M059J (cell line): ENCODE results near the gene B3GALT6. TPM values are rescaled to one million over a fixed set of nuclear protein-coding genes. Genes with fewer than 3 reads are reported as not detected.

Source experiments
- total RNA-seq: library from RNA; depleted of rRNA; stranded (reverse); fragments of >200 nt; shearing (Covaris generic); gene quantifications from 2 replicates; pipeline ENCODE4 v1.2.3, GENCODE V29; 2014; rRNA removed

Gene B3GALT6
- total RNA-seq, 1 experiment from 2014 or later, result 30.1 TPM

Other genes with a start within 250 kb of the B3GALT6 start
- 44.1 and 51.8 TPM in 2 replicates for gene HES4, start 232.1 kb upstream of the B3GALT6 start, total RNA-seq
- 2,871 and 3,124 TPM in 2 replicates for gene ISG15, start 218.7 kb upstream of the B3GALT6 start, total RNA-seq
- 117 and 282 TPM in 2 replicates for gene AGRN, start 212.1 kb upstream of the B3GALT6 start, total RNA-seq
- not detected in 2 replicates for gene RNF223, start 157.9 kb upstream of the B3GALT6 start, total RNA-seq
- 17.4 and 17.5 TPM in 2 replicates for gene C1orf159, start 116.1 kb upstream of the B3GALT6 start, total RNA-seq
- gene TTLL10, start 58.4 kb upstream of the B3GALT6 start, total RNA-seq, result not detected in 2 replicates
- gene TNFRSF18, start 25.6 kb upstream of the B3GALT6 start, total RNA-seq, result not detected in 2 replicates
- gene TNFRSF4, start 18.1 kb upstream of the B3GALT6 start, total RNA-seq, result not detected in 2 replicates
- gene SDF4, start 236 bp upstream of the B3GALT6 start, total RNA-seq, result 100 and 196 TPM in 2 replicates
- not detected in 2 replicates for gene C1QTNF12, start 14.5 kb downstream of the B3GALT6 start, total RNA-seq
- 42.8 and 59.5 TPM in 2 replicates for gene UBE2J2, start 41.6 kb downstream of the B3GALT6 start, total RNA-seq
- 0.62 TPM in 1 of 2 replicates, not detected in the other for gene SCNN1D, start 48.2 kb downstream of the B3GALT6 start, total RNA-seq
- gene ACAP3, start 75.7 kb downstream of the B3GALT6 start, total RNA-seq, result 13.9 and 15.3 TPM in 2 replicates
- gene PUSL1, start 76.4 kb downstream of the B3GALT6 start, total RNA-seq, result 23.6 and 40.3 TPM in 2 replicates
- 74.7 and 87.4 TPM in 2 replicates for gene INTS11, start 92.4 kb downstream of the B3GALT6 start, total RNA-seq
- 22.4 and 35.1 TPM in 2 replicates for gene CPTP, start 92.6 kb downstream of the B3GALT6 start, total RNA-seq
- gene TAS1R3, start 99.0 kb downstream of the B3GALT6 start, total RNA-seq, result not detected in 2 replicates
- gene DVL1, start 117.2 kb downstream of the B3GALT6 start, total RNA-seq, result 22.4 and 34.5 TPM in 2 replicates
- gene MXRA8, start 126.3 kb downstream of the B3GALT6 start, total RNA-seq, result 0.25 and 2.6 TPM in 2 replicates
- 141 and 178 TPM in 2 replicates for gene AURKAIP1, start 143.0 kb downstream of the B3GALT6 start, total RNA-seq
- gene CCNL2, start 167.1 kb downstream of the B3GALT6 start, total RNA-seq, result 29.9 and 35.2 TPM in 2 replicates
- 160 and 166 TPM in 2 replicates for gene MRPL20, start 175.1 kb downstream of the B3GALT6 start, total RNA-seq
- 0.17 and 0.64 TPM in 2 replicates for gene ANKRD65, start 189.0 kb downstream of the B3GALT6 start, total RNA-seq
- gene VWA1, start 203.5 kb downstream of the B3GALT6 start, total RNA-seq, result 0.12 and 1.1 TPM in 2 replicates
- not detected in 2 replicates for gene ATAD3C, start 217.5 kb downstream of the B3GALT6 start, total RNA-seq
- 2.9 and 7.7 TPM in 2 replicates for gene ATAD3B, start 239.5 kb downstream of the B3GALT6 start, total RNA-seq